H1 (cell line): ENCODE data around the gene KLHDC8B.

Source experiments
- EP300 ChIP-seq, 2 experiments: IDR thresholded peaks; 1 replicate in 1 of 2; 2 replicates in 1 of 2; pipeline ENCODE4 v1.6.1; 2011 to 2012; ENCODE audit warnings: low read depth in 2 of 2, low read length in 2 of 2, mild to moderate bottlenecking in 2 of 2, borderline replicate concordance in 1 of 2, inconsistent platforms in 1 of 2, moderate library complexity in 1 of 2
- FOSL1 ChIP-seq: IDR thresholded peaks from 2 replicates; pipeline ENCODE4 v1.6.1; 2011; ENCODE audit warnings: mild to moderate bottlenecking, low read depth, low read length, moderate library complexity; ENCODE audit not compliant: insufficient read depth
- HDAC6 ChIP-seq: IDR thresholded peaks from one replicate; pipeline ENCODE4 v1.7.1; 2012; ENCODE audit warnings: low read depth, mild to moderate bottlenecking, inconsistent platforms, low read length, moderate library complexity
- POLR2A ChIP-seq, 2 experiments: IDR thresholded peaks; 1 replicate in 1 of 2; 2 replicates in 1 of 2; pipeline ENCODE4 v1.6.1; 2011; ENCODE audit warnings: low read depth in 2 of 2, low read length in 2 of 2, mild to moderate bottlenecking in 2 of 2; ENCODE audit errors: control extremely low read depth in 1 of 2
- POLR2AphosphoS5 ChIP-seq: IDR thresholded peaks from 2 replicates; pipeline ENCODE4 v1.6.1; 2011; ENCODE audit warnings: low read depth, low read length
- RBBP5 ChIP-seq: IDR thresholded peaks from 2 replicates; pipeline ENCODE4 v1.7.1; 2012; ENCODE audit warnings: low read depth, mild to moderate bottlenecking, inconsistent platforms, low read length, moderate library complexity, borderline replicate concordance
- TAF1 ChIP-seq: IDR thresholded peaks from 2 replicates; pipeline ENCODE4 v1.6.1; 2011; ENCODE audit warnings: mild to moderate bottlenecking, low read depth, low read length
- ZNF274 ChIP-seq: IDR thresholded peaks from 2 replicates; pipeline ENCODE4 v1.7.0; 2012; ENCODE audit warnings: low read length, borderline replicate concordance; ENCODE audit errors: extremely low read depth
- TF ChIP-seq, protein P1 (sequence below), 3 experiments: IDR thresholded peaks; 1 replicate in 2 of 3; 2 replicates in 1 of 3; pipeline versions ENCODE4 v1.5.1 to v1.6.1; 2011; ENCODE audit warnings: low read length in 3 of 3, mild to moderate bottlenecking in 3 of 3, inconsistent platforms in 2 of 3, low read depth in 1 of 3, moderate library complexity in 1 of 3; ENCODE audit not compliant: insufficient read depth in 1 of 3; ENCODE audit errors: control extremely low read depth in 1 of 3
- TF ChIP-seq, protein P2 (sequence below): IDR thresholded peaks from 2 replicates; pipeline ENCODE4 v1.6.1; 2012; ENCODE audit warnings: low read length, inconsistent platforms

- TF ChIP-seq, protein P1, sequence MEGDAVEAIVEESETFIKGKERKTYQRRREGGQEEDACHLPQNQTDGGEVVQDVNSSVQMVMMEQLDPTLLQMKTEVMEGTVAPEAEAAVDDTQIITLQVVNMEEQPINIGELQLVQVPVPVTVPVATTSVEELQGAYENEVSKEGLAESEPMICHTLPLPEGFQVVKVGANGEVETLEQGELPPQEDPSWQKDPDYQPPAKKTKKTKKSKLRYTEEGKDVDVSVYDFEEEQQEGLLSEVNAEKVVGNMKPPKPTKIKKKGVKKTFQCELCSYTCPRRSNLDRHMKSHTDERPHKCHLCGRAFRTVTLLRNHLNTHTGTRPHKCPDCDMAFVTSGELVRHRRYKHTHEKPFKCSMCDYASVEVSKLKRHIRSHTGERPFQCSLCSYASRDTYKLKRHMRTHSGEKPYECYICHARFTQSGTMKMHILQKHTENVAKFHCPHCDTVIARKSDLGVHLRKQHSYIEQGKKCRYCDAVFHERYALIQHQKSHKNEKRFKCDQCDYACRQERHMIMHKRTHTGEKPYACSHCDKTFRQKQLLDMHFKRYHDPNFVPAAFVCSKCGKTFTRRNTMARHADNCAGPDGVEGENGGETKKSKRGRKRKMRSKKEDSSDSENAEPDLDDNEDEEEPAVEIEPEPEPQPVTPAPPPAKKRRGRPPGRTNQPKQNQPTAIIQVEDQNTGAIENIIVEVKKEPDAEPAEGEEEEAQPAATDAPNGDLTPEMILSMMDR (IDR thresholded peaks at IDR 0.05; ENCODE audit: control extremely low read depth in 1 of 3, insufficient read depth in 1 of 3, low read depth in 1 of 3, low read length in 3 of 3): no peak
- TF ChIP-seq ZNF274 (no peak), HDAC6 (no peak), EP300 (IDR thresholded peaks at IDR 0.05; ENCODE audit: borderline replicate concordance in 1 of 2, low read depth in 2 of 2, low read length in 2 of 2) (no peak), TAF1 (no peak), RBBP5 (no peak), POLR2AphosphoS5 (no peak), POLR2A (IDR thresholded peaks at IDR 0.05; ENCODE audit: control extremely low read depth in 1 of 2, low read depth in 2 of 2, low read length in 2 of 2) (no peak), FOSL1 (no peak)
- TF ChIP-seq, protein P2, sequence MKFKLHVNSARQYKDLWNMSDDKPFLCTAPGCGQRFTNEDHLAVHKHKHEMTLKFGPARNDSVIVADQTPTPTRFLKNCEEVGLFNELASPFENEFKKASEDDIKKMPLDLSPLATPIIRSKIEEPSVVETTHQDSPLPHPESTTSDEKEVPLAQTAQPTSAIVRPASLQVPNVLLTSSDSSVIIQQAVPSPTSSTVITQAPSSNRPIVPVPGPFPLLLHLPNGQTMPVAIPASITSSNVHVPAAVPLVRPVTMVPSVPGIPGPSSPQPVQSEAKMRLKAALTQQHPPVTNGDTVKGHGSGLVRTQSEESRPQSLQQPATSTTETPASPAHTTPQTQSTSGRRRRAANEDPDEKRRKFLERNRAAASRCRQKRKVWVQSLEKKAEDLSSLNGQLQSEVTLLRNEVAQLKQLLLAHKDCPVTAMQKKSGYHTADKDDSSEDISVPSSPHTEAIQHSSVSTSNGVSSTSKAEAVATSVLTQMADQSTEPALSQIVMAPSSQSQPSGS: no peak
Measured at GRCh38 chr3:49161808-49162530, 9.4 kb upstream of the KLHDC8B start.
